ENCODE data around the gene TIMP3.

Gene TIMP3

DNA sequence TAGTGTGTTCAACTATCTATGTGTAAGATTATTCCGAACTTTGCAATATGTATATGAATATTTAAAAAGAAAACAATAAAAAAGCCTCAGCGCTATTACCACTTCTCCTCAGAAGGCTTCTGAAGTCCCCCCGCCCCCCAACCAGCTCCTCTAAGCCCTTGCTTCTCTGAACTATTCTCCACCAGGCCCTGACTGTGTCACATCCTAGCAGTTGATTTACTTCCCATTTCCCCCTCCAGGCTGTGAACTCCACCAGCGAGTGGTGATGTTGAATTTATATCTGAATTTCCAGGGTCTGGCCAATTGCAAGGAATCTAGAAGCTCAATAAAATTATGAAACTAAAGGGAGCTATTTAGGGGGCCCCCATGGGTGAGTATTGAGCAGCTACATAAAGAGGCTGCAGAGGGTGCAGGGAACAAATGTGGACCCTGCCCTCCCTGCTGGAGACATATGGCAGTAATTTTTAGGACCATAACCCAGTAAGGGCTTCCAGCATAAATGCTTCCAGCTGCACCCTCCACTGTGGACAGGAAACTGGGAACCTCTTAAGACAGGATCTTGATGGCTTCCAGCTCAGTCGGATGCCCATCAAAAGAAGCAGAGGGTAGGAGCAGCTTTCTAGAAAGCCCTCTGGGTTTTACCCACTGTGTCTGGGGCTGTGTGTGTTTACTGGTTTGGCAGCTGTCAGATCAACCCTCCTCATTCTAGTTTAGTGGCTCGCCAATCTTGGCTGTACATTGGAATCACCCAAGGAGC, 81.4 kb downstream of the TIMP3 start:
- no peak for DNase-seq (ENCODE audit: low read depth)

GRCh38 chr22:32887324-32887980, 85.9 kb downstream of the TIMP3 start:
- DNase-seq (ENCODE audit: low read depth) = no peak

GRCh38 chr22:32888976-32889375, 87.5 kb downstream of the TIMP3 start:
- no peak for DNase-seq (ENCODE audit: low read depth)

DNA sequence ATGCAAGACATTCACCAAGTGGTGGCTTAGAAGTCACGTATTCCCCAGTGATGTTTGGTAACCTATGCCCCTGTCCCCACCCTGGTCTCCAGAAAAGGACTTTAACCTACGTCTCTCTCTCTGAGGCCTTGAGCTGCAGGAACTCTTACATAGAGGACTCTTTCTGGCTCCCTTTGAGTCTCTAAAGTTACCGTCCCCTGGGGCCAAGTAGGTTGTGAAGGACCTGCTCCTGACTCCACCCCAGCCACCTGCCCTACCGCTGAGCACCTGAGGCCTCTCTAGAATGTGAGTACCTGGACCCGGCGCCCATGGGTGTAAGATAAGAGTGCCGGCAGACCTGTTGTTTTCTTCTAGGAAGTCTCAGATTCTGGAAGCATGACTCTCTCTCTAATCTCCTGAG, 95.4 kb downstream of the TIMP3 start:
- DNase-seq (ENCODE audit: low read depth) = no peak

- DNase-seq (ENCODE audit: low read depth) = peak; percentile 59
Measured at GRCh38 chr22:32897400-32897799, 95.9 kb downstream of the TIMP3 start.

GRCh38 chr22:32900886-32901635, 99.6 kb downstream of the TIMP3 start:
- DNase-seq (ENCODE audit: low read depth) = no peak

GRCh38 chr22:32901925-32902324, 100.4 kb downstream of the TIMP3 start:
- no peak for DNase-seq (ENCODE audit: low read depth)

- DNase-seq (ENCODE audit: low read depth) = no peak
Measured at GRCh38 chr22:32903507-32903906, 102.0 kb downstream of the TIMP3 start.

DNA sequence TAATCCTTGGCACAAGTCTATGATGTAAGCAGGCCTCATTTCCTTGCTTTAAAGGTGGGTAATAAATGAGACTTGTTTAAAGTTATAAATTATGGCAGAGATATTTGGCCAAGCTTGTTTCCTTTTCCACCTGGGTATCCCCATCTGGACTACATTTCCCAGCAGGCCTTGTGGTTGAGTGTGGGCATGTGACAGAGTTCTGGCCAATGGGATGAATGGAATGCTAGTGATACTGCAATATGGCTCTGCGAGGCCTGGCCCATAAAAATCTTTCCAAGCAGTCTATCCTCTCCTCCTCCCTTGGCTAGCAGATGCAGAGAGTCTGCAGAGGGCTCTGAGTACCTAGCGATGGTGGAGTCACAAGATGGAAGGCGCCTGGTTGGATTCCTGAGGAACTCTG, 102.5 kb downstream of the TIMP3 start:
- peak; percentile 34 for DNase-seq (ENCODE audit: low read depth)

DNA sequence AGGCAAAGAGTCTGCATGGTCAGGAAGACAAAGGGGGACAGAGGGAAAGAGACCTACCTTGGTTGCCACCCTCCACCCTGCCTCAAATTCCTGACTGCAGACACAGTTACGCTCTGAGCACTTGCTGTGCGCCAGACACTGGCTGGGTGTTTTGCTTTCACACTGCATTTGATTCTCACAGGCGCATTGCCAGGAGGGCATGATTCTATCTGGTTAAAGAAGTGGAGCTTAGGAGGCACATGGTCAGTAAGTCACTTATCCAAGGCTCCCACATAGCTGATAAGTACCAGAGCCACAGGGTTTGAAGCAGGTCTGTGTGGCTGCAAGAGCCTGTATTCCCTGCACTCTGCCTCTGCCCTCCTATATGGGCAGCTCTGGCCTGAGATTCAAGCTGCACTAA, 103.9 kb downstream of the TIMP3 start:
- no peak for DNase-seq (ENCODE audit: low read depth)

GRCh38 chr22:32909581-32910428, 108.3 kb downstream of the TIMP3 start:
- DNase-seq (ENCODE audit: low read depth) = no peak

- DNase-seq (ENCODE audit: low read depth) = no peak
Measured at GRCh38 chr22:32910429-32910772, 108.9 kb downstream of the TIMP3 start.

DNA sequence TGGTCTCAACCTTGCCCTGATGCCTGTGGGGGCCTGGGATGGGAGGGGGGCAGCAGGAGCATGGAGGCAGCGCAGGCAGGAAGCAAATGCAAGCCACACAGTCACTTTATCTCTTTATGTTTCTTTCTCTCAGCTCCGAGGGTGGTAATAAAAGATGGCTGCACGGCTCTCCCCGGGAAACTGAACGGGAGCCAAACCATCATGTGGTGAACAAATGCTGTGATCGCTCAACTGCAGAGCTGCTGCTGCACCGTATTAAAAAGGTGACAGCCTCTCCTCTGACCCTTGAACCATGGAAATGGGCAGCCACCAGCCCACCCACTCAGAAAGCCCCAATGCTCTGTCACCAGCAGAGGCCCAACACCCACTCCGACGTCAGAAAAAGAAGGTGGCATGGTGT, 110.0 kb downstream of the TIMP3 start:
- DNase-seq (ENCODE audit: low read depth) = no peak

Measured in iris pigment epithelial cell (primary cell).